ENCODE measurements around the gene DCDC2C. TPM values are rescaled to one million over a fixed set of nuclear protein-coding genes. Genes with fewer than 3 reads are reported as not detected.

Gene DCDC2C
- total and polyA plus RNA-seq, 2 experiments from 2014 or later: 0.45 TPM; not detected in 1

GRCh38 chr2:3696545-3696944 lies 6.8 kb upstream of the DCDC2C start (continued):
- TF ChIP-seq EZH2phosphoT487 (IDR thresholded peaks at IDR 0.05; ENCODE audit: unreplicated experiment) (no peak), ZNF462 (CRISPR knock-in tag; IDR thresholded peaks at IDR 0.05) (no peak), ZNF114 (CRISPR knock-in tag; IDR thresholded peaks at IDR 0.05) (no peak), CREB1 (CRISPR knock-in tag; IDR thresholded peaks at IDR 0.05; ENCODE audit: low read depth) (no peak), CTCF (conservative IDR thresholded peaks at IDR 0.05; ENCODE audit: low read depth in 2 of 2) (no peak), STAT1 (IDR thresholded peaks at IDR 0.05; ENCODE audit: unreplicated experiment) (no peak)

- H3K4me1 ChIP-seq (ENCODE audit: insufficient read depth): peaks cover 4% of the 10 kb centered on the region
- peaks cover 9% of the 10 kb centered on the region for H3K27me3 Mint-ChIP-seq (ENCODE audit: insufficient read depth, low read depth, poor library complexity)
Measured at GRCh38 chr2:3701071-3701470, 2.3 kb upstream of the DCDC2C start.

More at GRCh38 chr2:3701071-3701470, 2.3 kb upstream of the DCDC2C start:
- Histone ChIP-seq H4K20me1 (replicated peaks; ENCODE audit: insufficient read depth) (no peaks in the 10 kb centered on the region), H3K27me3 (ENCODE audit: insufficient read depth) (peaks cover 32% of the 10 kb centered on the region), H2AFZ (no peak overlapping the region), H3K4me2 (no peak overlapping the region), H3K9me2 (ENCODE audit: insufficient read depth) (no peaks in the 10 kb centered on the region), H3K27ac (ENCODE audit: low read depth) (no peak overlapping the region), H3K79me2 (replicated peaks; ENCODE audit: insufficient read depth) (no peaks in the 10 kb centered on the region), H3K4me3 (no peak overlapping the region), H3F3A (replicated peaks; ENCODE audit: low read depth) (no peaks in the 10 kb centered on the region), H3K36me3 (ENCODE audit: insufficient read depth) (no peaks in the 10 kb centered on the region)
- ATAC-seq (no peak), DNase-seq (ENCODE audit: low spot score) (no peak)
- Mint-ChIP-seq H3K9me3 (peaks cover 61% of the 10 kb centered on the region), H3K36me3 (ENCODE audit: low read depth) (peaks cover 6% of the 10 kb centered on the region), H3K4me1 (peaks cover 3% of the 10 kb centered on the region; the same call in 1 of the 3 replicates), H3K4me3 (no peak overlapping the region), H3K27ac (no peak overlapping the region)
- TF ChIP-seq POLR2AphosphoS5 (IDR thresholded peaks at IDR 0.05; ENCODE audit: low read depth) (no peak), ZNF114 (CRISPR knock-in tag; IDR thresholded peaks at IDR 0.05) (no peak), EZH2 (IDR thresholded peaks at IDR 0.05; ENCODE audit: low read depth, unreplicated experiment) (no peak), EZH2phosphoT487 (IDR thresholded peaks at IDR 0.05; ENCODE audit: unreplicated experiment) (no peak)

All from GM23338 (cell line).